Myocyte (in vitro differentiated cells): ENCODE data around the gene NIF3L1. TPM values are rescaled to one million over a fixed set of nuclear protein-coding genes. Genes with fewer than 3 reads are reported as not detected.

Experiments used
- DNase-seq: peaks from one replicate; pipeline ENCODE4 v3.0.0-alpha.2; 2012; ENCODE audit warnings: low read depth
- polyA plus RNA-seq: library from polyadenylated mRNA; unstranded; fragments of >200 nt; gene quantifications from one replicate; pipeline ENCODE4 v1.2.1, GENCODE V29; 2012; ENCODE audit warnings: missing spikeins
- total RNA-seq: library from RNA; depleted of rRNA; stranded (reverse); fragments of >200 nt; gene quantifications from 2 replicates; pipeline ENCODE4 v1.2.3, GENCODE V29; 2014

NIF3L1 gene, protein sequence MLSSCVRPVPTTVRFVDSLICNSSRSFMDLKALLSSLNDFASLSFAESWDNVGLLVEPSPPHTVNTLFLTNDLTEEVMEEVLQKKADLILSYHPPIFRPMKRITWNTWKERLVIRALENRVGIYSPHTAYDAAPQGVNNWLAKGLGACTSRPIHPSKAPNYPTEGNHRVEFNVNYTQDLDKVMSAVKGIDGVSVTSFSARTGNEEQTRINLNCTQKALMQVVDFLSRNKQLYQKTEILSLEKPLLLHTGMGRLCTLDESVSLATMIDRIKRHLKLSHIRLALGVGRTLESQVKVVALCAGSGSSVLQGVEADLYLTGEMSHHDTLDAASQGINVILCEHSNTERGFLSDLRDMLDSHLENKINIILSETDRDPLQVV
- total RNA-seq: 16.2 and 34.1 TPM in 2 replicates
- 20.0 TPM for polyA plus RNA-seq

DNA sequence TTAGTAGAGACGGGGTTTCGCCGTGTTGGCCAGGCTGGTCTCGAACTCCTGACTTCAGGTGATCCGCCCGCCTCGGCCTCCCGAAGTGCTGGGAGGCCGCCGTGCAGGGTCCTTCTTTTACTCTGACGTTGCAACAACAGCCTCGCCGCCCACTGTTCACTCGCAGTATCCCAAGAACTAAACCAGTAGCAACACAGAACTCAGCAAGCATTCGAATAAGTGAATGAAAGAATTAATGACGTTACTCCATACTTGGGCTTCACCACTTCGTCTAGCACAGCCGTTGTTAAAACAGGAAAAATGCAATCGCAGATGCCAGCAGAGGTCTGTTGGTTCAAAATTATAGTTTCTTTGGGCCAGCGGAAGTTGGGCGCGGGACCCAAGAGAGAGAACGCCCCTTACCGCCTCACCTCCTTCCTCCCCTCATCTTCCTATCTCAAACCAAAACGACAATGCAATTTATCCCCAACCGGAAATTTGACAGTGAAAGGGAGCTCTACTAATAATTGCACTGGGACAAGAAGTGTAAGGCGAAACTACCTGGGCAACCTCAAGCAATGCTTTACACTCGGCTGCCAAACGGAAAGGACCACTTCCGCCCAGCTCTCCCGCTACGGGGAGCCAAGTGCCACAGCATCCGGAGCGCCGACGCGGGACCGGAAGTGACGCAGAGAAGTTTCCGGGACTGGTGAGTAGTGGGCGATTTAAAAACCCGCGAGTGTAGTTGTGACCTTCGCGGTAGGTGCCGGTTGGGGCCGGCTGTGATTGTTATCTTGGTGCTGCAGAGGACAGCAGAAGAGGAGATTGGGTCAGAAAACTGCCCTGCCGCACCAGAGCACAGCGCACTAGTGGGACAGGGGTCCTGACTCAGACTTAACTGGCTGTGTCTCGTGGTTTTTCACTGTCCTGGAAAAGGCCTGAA lies at the start of gene NIF3L1, which contains the start of gene PPIL3:
Gene NIF3L1, plus strand, starts transcription at position 668 of the 922 bp plus-strand sequence. CDS start 2,573 bp downstream, outside the sequence.
Gene PPIL3, minus strand, starts transcription at position 374 of the 922 bp plus-strand sequence. CDS start 1,462 bp downstream, outside the sequence.
- peak; percentile 99 for DNase-seq

DNA sequence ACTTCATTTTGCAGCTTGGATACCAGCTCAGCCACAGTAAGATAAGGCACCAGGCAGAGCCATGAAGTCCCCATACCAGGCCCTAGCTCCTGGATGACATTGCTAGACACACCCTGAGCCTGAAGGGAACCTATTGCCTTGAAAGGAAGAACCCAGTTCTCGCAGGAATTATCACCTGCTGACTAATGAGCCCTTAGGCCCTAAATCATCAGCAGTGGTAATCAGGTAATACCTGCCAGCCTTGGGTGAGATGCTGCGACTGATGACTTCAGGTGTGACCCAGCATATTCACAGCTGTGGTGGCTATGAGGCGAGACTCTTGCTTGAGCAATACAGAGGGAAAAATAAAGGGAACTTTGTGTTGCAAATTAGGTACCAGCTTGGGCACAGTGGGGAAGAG lies 49.7 kb upstream of the NIF3L1 start:
- DNase-seq: no peak

DNA sequence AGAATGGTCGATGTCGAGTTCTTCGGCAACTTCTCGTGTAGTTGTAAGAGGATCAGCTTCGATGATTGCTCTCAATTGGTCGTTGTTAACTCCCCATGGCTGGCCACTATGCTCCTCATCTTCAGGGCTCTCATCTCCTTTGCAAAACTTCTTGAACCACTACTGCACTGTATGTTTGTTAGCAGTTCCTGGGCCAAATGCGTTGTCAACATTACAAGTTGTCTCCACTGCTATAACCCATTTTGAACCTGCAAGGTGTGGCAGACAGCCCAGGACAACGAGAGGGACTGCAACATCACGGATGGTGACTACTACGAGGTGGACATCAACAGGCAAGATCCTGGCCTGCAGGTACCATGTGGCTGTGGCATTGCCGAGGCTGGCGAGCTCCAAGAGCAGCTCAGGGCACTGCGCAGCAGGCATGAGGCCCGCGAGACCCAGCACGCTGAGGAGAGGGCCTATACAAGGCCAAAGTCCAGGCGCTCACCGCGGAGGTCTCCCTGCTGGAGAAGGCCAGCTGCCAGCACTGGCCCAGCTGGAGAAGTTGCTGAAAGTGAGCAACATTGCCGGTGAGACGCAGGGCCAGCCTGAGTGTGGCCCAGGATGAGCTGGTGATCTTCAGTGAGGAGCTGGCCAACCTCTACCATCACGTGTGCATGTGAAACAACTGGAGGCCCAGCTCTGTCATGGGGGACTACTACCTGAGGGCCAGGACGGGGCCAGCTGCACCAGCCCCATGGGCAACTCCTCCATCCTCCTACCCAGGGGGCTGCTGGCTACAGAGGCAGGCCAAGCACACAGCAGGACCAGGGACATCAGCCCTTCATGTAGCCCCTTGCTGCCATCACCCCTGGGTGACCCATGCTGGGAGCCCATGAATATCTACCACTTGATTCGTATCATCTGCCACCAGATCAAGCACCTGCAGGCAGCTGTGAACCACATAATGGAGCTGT lies 44.9 kb upstream of the NIF3L1 start:
- DNase-seq: no peak

DNA sequence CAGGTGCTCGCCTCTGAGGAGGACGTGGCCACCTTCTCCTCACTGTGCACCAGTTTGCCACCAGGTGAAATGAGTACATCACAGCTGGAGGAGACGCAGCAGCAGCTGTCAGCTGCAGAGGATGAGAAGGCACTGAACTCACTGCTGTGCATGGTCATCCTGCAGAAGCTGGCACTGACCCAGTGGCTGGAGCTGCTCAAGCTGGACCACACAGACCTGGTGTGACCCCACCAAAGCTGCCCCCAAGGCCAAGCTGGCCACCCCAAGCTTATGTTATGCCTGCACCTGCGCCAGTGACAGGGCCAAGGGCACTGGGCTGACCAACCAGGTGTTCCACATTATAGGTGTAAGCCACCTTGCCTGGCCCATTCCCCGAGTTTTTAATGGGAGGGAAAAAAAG lies 44.0 kb upstream of the NIF3L1 start:
- DNase-seq: no peak

DNA sequence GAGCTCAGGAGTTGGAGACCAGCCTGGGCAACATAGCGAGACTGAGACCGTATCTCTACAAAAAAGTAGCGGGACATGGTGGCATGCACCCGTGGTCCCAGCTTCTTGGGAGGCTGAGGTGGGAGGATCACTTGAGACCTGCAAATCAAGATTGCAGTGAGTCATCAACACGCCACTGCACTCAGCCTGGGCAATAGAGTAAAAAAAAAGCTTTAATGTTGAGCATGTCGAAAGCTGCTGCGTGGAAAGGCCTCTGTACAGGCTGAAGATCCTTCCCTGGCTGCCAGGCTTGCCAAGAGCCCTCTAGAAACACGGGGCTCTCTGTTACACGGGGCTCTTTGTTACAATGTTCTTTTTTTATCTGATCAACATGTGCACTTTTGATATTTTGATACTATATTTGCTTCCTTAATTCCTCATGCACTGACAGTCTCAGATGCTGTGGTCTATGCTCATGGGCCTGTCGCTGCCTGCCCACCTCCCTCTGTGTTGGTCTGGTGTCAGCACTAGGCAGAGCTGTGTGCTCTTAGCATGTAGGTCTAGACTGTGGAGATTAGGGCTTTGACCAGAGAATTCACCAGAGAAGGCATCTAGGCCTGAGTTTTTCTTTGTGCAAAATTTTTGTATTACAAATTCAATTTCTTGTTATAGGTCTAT lies 43.4 kb upstream of the NIF3L1 start:
- no peak for DNase-seq

DNA sequence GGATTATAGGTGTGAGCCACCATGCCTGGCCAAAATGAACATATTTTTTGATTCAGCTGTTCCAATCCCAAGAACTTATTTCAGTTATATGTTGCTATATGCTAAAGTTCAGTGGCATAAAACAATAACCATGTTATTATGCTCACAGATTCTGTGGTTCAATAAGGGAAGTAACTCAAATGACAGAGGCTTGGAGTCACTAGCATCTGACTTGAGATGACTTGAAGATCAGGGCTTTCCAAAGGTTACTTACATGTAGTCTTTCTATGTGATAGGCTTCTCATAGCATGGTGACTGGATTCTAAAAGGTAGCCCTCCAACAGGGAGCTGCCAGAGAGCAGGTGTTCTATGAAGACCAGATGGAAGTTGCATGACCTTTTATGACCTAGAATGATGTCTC lies 41.9 kb upstream of the NIF3L1 start:
- no peak for DNase-seq

DNA sequence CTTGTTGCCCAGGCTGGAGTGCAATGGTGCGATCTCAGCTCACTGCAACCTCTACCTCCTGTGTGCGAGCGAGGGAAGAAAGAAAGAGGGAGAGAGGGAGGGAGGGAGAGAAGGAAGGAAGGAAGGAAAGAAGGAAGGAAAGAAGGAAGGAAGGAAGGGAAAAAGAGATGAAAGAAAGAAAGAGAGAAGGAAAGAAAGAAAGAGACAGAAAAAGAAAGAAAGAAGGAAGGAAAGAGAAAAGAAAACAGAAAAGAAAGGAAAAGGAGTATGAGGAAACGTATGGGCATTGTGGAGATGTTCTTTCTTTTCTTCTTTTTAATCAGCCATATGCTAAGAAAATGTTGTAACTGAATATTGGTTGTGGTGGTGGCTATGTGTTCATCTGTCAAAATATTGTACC lies 41.2 kb upstream of the NIF3L1 start:
- no peak for DNase-seq

DNA sequence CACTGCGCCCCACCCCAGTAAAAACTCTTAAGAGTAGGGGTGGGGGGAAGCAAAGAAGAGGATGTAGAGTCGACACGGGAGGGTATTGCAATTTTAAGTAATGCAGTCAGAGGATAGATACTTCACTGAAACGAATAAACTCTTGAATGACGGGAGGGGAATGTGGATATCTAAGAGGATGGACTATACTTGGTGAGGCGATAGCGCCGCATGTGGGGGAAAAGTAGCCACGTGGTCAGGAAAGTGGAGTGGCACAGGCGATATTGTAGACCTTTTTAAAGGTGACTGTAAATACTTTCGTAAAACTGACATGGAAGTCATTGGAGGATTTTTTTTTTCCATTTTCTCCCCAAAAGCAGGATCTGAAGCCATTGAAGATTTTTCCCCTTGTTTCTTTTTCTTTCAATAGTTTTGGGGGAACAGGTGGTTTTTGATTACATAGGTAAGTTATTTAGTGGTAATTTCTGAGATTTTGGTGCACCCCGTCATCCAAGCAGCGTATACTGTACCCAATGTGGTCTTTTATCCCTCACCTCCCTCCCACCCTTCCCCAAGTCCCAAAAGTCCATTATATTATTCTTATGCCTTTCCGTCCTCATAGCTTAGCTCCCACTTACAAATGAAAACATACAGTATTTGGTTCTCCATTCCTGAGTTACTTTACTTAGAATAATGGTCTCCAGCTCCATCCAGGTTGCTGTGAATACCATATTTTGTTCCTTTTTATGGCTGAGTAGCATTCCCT lies 38.5 kb upstream of the NIF3L1 start:
- no peak for DNase-seq

DNA sequence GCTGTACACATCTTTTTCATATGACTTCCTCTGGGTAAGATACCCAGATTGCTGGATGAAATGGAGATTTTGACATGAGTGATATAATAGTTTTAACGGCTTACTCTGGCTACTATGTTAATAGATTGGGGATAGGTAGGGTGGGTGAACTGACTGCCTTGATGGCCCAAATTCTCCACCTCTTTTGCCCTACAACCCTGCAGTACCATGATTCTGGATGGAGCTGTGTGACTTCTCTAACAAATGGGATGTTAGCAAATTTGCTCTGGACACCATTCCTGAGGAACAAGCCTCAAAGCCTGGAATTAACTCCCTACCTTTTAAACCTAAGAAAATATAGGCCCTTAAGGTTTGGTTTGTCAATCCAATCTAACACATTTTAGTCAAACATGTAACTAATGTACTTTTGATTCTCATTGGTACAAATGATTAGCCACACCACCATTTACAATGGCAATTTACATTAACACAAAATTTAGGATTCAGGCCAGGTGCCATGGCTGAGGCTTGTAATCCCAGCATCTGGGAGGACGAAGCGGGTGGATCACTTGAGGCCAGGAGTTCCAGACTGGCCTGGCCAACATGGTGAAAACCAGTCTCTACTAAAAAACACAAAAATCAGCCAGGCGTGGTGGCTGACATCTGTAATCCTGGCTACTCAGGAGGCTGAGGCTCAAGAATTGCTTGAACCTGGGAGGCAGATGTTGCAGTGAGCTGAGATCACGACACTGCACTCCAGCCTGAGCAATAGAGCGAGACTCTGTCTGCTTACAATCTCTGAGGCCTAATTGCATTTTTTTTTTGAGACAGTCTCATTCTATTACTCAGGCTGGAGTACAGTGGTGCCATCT lies 37.5 kb upstream of the NIF3L1 start:
- DNase-seq: no peak

DNA sequence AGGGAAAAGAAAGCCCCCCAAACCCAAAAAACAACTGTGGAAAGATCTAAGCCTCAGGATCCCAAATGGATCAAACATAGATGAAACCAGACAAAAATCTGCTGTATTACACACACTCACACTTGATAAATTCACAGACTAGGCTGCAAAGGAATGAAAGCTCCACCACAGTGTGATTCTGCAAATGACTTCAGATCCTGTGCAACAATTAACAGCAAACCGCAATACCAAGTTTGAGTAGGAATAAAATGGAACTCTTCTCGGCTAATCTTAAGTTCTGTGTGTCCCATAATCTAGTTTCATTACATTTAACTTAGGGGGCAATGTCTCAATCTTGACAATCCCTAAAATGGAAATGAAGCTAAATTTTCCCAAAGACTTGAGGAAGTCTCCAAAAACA lies 36.6 kb upstream of the NIF3L1 start:
- DNase-seq: no peak

DNA sequence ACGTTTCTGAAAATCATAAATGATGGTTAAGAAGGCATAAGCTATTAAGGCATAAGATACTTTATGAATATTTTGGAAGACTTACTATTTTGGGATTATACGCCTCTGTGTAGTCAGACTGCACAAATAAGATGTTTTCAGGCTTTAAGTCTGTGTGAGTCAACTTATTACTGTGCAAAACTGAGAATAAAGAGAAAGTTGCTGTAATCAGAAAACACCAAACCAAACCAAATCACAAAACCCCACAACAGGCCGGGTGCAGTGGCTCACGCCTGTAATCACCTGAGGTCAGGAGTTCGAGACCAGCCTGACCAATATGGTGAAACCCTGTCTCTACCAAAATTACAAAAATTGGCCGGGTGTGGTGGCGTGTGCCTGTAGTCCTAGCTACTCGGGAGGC lies 32.4 kb upstream of the NIF3L1 start:
- DNase-seq: no peak

DNA sequence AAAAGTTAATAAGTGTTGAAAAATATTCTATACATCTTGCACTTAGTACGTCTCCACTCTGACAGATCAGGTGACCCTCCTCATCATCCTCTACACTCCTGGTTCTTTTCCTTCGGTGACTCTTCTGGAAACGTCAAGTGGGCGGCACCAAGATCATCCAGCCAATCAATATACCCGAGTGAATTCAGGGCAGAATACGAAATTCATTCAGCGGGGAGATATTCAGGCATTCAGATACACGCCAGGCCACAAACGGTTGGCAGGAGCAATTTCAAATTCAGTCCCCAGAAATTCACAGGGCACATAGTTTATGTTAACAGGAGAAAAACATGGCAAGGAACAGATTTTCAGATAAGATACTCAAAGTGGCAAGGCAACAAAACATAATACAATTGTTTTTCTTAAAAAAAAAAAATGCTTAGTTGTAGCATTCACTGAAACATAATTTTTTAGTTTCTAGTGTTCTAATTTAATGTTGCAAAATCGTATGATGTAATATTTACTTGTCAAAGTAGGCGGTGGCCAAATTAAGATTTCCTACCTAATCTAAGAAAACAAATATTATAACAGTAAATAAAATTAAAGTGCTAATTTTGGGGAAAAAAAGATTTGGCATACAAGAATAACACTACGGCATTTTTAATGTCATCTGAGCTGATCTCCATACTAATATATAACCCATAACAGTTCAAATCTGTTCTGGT lies 28.9 kb upstream of the NIF3L1 start:
- DNase-seq: no peak

DNA sequence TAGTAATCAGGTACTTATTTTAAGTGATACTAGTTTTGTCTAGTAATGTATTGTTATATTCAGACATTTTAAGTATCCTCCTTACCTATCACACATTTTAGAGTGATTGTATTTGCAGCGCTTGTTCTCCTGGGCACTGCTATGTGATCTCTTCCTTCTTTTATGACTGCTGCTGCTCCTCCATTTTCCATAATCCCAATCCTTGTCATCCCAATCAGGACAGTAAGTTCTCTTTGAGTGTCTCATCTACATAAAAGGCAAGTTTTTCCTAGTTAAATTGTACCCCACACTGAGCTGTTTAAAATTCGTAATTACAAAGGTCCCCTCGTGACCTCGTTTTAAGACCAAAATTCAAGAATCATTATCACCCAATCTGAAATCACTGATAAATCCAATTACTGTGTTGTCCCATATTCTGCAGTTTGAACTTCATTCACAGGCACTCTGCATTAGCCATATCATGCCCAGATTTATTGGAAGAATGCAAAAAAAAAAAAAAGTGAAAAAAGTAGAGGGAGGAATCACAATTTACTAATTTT lies 27.5 kb upstream of the NIF3L1 start:
- DNase-seq: no peak

DNA sequence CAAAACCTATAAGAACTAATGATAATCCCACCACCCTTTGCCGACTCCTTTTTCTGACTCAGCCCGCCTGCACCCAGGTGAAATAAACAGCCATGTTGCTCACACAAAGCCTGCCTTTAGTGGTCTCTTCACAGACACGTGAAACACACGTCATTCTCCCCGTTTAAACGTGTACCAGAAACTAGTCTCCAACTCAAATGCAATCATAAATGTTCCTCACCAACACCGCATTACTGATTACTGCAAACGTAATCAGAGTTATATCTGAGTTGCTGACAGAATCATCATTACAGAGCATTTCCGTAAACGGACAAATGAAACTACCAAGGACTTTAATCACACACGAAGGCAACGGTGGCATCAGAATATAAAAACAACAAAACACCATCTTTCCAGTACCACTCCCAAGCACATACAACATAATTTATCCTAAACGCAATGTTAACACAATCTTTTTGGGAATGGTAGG lies 26.6 kb upstream of the NIF3L1 start:
- DNase-seq: peak; percentile 56

DNA sequence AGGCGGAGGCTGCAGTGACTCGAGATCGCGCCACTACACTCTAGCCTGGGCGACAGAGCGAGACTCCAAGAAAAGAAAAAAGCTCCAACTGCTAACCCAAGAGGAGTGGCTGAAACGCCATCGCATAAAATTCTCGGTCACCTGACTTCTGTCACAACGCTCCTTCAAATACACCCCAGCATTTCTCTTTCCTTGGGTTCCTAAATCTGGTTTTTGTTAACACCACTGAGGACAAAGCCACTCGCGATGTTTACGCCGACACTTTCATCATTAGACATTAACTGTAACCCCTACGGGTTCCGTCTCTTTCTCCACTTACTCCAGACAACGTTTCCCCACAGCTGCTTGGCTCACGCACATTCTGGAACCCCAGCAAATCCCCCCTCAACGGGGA lies 25.4 kb upstream of the NIF3L1 start:
- no peak for DNase-seq

DNA sequence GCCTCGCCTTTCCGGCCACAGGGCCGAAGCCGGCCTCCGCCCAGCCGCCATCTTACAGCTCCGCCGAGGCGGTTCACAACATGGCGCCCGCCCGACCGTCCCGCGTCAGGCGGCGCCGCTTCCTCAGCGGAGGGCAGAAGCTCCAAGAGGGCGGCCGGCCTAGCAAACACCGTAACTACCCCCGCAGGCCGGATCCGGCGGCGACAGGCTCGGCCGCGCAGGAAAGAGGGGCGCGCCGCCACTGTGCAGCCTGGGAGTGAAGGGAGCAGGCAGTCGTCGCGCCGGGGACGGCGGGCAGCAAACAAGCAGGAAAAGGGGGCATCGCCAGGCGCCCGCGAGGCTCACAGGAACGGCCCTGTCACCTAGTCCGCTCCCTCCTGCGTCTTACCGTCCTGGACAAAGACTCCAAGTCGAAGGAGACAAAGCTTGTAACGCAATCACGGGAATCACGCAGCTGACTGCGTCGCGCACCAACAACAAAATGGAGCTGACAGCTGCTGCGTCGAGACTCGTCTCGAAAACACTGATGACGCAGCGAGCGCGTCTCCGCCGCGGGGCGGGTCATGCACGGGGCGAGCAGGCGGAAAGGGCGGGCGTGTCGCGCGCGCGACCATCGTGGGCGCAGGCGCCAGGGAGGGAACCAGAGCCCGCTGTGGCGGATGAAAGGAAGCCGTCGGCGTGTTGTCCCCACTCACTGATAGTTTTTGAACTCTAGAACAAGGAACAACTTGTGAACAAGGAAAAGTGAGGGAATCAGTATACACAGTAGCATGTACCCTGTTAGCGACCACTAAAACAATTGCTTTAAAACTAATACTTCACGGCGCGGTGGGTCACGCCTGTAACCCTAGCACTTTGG lies 24.8 kb upstream of the NIF3L1 start, which contains the start of gene CLK1:
Gene CLK1, minus strand, starts transcription at position 483 of the 859 bp plus-strand sequence. CDS start 2,796 bp downstream, outside the sequence.
- peak; percentile 96 for DNase-seq

DNA sequence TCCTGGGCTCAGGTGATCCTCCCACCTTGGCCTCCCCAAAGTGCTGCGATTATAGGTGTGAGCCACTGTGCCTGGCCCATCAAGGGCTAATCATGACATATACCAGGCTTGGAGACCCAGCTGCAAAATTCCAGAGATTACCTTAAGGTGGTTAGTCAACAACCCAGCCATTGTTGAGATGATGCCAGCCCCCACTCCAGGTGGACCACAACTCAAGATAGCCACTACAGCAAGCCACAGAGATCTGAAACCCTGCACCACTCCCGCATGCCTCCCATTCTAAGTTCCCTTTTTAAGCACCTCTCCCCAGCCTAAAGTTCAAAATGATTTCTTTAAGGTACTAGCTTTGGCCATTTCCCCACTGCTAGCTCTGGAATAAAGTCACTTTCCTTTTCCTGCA lies 20.2 kb upstream of the NIF3L1 start:
- peak; percentile 45 for DNase-seq
